Tongue (tissue), 3 donors: ENCODE results near the gene ALDH7A1. TPM values are rescaled to one million over a fixed set of nuclear protein-coding genes. Genes with fewer than 3 reads are reported as not detected.

ENCODE experiments used
- DNase-seq: peaks from one replicate; pipeline ENCODE4 v3.0.0-alpha.2; 2015
- small RNA-seq: library from RNA; depleted of rRNA; stranded (forward); fragments of <200 nt; gene quantifications from one replicate; pipeline ENCODE3, GENCODE V24; 2014; ENCODE audit warnings: low replicate concordance
- total RNA-seq: library from RNA; depleted of rRNA; stranded (reverse); fragments of >200 nt; gene quantifications from one replicate; pipeline ENCODE4 v1.2.3, GENCODE V29; 2014

The ALDH7A1 gene
- total RNA-seq, 1 donor from 2014 or later: 45.2 TPM

DNA sequence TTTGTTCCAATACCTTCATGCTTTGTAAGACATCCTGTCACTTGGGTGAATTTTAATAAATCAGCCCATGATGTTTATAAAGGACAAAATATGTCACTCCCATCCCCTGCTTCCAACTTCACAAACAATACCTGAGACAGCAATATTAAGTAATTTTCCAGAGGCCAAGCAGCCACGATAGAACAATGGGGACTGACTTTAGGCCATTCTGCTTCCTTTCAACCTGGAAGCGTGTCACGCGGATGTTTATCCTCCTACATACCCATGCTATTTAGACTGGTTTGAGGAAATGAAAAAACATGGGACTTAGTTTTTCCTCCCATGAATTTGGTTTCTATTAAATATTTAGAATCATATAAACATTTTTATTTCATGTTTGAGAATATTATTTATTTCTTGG lies 88.9 kb downstream of the ALDH7A1 start:
- no peak for DNase-seq

DNA sequence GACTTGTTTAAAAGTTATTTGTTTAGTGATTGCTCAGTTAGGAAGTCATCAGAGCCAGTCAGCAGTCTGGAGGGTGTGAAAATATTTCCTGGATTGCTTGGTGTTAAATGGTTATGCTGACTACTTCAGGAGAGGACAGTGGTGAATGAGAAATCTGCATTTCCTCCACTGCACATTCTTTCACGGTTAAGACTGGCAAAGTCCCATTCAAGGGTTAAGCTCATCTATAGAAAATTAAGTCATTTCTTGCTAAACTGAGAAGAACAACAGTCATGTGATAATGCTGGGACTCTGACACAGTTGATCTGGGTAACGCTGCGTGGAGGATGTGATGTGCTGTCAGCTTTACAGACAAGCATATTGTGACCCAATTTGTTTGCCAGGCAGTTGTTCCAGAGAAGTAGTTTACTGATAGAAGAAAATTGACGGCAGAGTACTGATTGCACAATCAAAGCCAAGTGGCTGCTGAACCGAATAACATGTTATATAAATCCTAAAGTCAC lies 91.4 kb downstream of the ALDH7A1 start:
- no peak for DNase-seq

DNA sequence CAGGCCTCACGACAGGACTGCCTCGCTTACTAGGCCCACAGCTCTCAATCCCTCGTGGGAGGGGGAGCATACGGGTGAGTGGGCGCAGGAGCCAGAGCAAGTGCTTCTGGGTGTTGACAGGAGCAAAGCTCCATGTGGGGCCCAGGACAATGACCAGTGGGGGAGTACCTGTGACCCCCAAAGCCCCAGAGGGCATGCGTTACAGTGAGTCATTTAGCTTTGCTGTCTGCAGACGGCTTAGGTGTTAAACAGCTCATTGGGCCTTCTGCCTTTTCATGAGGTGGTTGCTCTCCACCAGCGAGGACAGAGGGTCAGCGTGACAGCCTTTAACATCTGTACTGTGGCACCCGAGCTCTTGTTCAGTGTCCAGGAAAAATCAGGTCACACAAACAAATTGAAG lies 93.6 kb downstream of the ALDH7A1 start:
- no peak for DNase-seq

DNA sequence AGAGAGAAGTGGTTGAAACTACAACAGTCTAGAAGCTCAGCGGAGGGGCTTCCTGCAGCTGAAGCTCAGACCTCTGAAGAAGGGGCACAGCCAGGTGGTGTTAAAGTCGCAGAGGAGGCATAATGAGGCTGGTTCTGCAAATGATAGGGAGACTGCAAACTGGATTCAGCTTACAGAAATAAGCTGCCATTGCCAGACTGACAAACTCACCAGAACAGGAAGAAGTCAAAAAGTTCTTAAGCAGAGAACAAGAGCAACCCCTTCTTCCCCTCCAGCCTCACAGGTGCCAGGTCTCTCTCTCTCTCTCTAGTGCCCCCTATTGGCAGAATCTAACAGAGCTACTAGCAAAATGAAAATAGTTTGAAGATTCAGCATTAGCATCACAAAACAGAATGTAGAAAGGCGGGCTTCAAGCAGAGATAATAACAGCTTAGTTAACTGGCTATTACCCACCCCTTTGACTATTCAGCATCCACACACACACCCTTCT lies 95.1 kb downstream of the ALDH7A1 start:
- DNase-seq: no peak

DNA sequence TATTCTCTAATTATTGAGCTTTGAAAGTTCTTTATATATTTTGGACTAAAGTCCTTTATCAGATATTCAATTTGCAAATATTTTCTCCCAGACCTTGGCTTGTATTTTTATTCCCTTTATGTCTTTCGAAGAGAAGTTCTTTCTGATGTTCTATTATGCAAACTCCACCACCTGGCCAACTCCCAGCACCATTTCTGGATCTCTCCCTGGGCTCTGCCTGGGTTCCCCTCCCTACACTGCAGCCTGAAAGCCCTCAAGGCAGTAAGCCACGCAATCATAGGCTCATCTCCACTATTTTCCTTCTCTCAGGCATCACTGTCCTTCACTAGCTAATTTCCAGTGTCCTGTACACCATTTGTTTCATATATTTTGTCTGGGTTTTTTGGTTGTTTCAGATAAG lies 95.7 kb downstream of the ALDH7A1 start:
- DNase-seq: no peak

DNA sequence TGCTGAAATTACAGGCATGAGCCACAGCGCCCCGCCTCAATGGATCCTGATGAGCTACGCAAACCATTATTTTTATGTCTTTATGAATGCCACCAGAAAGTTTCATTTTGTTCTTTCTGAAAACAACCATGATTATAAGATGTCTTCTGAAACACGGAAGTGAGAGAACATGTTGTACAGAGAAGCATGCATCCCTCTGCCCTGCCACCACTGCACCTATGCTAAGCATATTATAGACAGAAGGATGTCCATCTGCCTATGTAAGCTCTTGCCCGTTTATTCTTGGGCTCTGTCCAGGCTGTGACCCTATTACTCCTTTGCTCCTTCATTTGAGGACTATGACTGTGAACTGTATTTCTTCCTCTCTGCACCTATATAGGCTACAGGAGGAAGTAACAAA lies 97.5 kb downstream of the ALDH7A1 start:
- DNase-seq: no peak

DNA sequence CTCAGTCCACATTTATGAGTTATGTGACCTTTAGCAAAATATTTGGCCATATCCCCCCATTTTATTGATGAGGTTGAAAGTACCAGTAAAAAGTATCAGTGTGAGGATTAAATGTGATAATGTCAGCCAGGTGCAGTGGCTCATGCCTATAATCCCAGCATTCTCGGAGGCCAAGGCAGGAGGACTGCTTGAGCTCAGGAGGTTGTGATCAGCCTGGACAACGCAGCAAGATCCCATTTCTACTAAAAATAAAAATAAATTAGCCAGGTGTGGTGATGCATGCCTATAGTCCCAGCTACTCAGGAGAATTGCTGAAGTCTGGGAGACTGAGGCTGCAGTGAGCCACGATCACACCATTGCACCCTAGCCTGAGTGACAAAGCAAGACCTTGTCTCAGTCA lies 100.6 kb downstream of the ALDH7A1 start:
- no peak for DNase-seq

DNA sequence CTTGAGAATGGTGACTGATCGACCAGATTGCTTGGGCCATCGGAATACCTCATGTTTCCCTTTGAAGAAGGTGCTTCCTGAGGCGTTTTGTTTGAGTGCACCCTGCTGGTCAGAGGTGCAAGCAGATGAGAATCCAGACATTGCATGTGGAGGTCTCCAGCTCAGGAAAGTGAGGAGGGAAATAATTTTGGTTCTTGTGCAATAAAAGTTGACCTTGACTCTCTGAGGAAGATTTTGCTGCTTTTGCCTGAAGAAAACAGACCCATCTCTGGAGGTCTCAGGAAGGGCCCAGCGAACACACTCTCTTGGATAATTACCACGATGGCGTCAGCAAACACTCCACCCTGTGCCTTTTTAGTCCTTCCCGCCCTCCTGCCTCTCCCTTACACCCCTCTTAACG lies 102.1 kb downstream of the ALDH7A1 start:
- no peak for DNase-seq

DNA sequence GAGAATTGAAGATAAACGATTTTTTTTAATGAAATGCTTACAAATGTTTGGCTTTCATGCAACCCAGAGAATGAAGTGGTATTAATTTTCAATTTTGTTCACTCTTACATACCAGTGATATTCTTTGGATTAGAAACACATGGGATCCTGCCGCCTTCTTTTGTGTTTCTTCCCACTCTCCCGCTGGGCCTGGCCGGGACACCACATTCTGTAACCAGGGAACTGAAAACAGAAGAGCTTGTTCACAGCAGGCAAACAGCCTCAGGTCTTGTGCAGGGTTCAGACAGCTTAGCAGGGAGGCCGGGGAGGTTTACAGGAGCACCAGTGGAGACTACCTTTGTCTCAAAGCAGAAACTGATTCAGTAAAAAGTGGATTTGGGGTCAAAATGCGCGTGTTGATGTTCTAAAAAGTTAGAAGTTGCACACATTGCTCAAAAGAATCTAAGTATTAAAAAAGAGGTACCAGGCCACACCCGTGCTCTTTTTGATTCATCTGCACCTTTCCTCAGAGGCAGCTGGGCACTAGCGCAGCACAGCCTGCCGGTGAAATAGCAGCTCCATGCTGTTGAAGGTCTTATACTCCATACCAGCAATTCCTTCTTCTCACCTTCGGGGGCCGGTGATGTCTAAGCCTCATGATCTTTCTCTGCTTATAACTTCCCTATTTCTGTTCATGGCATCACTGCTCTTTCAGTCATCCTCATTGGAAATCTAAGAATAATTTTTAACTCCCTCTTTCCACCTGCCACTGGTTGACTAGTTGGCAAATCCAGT lies 104.7 kb downstream of the ALDH7A1 start:
- peak; percentile 45 for DNase-seq

DNA sequence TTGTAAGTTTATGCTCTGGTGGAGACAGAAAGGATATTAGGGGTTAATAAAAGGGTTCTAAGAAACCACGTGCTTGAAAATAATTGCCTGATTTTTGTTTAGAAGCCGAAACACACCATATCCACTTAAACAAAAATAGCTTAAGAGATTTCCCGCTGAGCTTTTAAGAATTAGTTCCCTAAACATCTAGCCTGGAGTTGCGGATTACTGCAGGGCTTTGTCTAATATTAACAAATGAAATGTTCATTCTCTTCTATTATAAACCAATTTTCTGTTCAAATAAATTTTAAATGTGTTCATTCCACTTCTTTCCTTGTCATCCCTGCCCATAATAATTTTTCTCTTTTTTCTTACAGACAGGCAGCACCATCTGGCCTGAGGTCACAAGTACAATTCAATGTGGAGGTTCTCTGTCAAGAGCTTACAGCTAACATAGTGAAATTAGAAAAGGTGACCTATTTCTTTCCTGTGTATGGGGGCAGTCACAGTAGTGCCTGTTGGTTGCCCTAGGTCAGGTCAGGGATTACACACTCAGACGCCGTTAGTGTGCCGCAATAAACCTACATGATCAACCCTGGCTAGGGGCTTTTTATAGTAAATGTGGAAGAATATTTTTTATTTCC lies 106.5 kb downstream of the ALDH7A1 start:
- DNase-seq: peak; percentile 48

DNA sequence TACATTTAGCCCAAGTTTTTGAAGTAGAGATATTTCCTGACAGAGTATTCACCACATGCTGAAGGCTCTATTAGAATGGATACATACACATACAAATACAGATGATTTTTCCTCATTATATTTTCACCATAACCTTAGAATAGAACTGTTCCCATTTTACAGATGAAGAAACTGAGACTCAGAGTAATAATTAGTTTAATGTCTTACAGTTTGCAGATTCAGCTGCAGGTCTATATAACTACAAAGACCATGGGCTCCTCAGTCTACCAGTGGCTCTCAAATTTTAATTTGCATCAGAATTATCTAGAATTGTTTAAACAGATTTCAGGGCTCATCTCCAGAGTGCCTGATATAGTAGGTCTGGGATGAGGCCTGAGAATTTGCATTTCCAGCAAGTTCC lies 107.4 kb downstream of the ALDH7A1 start:
- no peak for DNase-seq

DNA sequence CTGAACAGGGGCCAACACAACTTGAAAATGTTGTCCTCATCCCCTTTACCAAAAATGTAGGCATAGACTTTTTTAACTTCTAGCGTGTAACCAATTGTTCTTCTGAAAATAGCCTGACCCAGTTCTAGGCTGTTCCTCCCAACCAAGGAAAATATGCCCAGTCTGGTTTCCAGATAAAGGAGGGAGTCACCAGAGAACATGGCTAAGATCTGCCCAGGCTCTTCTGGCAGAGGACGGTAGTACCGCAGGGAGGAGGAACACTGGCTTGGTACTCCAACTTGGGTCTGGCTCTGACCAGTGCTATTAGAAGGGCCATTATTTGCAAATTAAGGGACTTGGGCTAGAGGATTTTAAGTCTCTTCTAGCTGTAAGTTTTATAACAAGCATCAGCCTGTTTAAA lies 108.7 kb downstream of the ALDH7A1 start:
- no peak for DNase-seq

DNA sequence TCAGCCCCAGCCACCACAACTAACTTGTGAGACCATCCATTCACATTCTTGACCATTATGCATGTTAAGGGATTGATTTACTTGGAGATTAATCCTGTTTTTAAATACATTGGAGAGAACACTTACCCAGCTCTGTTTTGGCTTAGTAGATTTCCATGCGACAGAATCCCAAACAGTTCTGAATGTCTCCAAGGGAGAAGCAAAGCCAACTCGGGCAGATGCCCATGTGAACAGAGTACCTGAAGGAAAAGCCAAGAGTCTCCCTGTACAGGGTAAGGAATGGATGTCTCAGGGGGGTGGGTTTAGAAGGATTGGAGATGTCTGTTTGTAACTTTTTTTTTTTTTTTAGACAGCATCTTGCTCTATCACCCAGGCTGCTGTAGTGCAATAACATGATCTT lies 110.8 kb downstream of the ALDH7A1 start:
- no peak for DNase-seq

DNA sequence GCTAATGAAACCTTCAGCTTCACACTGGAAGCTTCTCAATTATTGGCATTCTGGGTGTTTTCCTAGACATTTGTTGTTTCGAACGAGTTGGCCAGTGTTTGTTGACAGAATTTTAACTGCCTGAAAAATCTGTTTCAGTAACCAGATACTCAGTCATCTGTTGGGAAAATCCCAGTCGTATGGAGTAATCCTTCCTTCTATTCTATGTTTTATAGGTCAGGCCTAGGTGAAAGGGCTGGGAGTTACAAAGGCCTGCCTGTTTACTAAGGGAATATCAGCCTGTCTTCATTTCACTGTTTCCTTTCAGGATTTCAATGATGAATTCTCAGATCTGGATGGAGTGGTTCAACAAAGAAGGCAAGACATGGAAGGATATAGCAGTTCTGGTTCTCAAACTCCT lies 111.9 kb downstream of the ALDH7A1 start:
- no peak for DNase-seq

DNA sequence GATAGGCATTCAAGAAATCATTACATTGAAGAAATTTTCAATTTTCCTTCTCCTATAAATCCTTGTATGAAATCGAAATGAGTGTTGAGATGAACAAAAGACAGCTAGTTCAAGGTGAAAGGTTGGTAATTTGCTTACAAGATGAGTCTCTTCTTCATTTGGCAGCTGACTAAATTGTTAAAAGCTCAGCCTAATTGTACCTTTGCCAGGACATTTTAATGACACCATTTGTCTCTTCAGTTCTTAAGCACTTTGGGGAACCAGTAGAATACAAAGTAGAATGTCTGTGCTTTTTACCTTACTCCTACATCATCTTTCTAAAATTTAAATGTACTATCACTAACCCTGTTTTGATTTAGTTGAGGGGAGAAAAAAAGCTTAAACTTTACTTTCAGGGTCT lies 112.4 kb downstream of the ALDH7A1 start:
- no peak for DNase-seq

DNA sequence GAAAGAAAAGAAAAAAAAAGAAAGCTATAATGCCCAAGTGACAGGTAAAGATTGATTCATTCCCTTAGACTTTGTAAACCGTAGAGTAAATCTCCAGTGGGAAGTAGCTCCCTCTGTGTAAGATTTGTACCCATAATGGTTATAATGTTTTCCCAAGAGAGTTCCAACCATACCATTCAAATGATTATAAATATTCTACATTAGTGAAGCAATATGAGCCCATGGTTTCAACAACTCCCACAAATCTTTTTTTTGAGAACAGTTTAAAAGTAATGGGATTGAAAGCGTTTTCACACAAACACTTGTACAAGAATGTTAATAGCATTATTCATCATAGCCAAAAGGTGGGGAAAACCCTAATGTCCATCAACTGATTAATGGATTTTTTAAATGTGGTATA lies 113.8 kb downstream of the ALDH7A1 start:
- DNase-seq: no peak

Small RNAs within 50 kb of the gene (small RNA-seq; reads per million reads assigned to genes)
- not detected for gene RNU6-290P

Other genes starting within 250 kb of the ALDH7A1 start
- gene GRAMD2B, start 171.8 kb downstream of the ALDH7A1 start, total RNA-seq: 16.2 TPM
- 66.0 TPM for gene PHAX, start 5.7 kb upstream of the ALDH7A1 start, total RNA-seq
- 54.7 TPM for gene LMNB1, start 181.9 kb upstream of the ALDH7A1 start, total RNA-seq